Endothelial cell of umbilical vein (primary cell): ENCODE measurements around the gene UQCRC1. TPM values are rescaled to one million over a fixed set of nuclear protein-coding genes. Genes with fewer than 3 reads are reported as not detected.

Source experiments
- BruUV-seq: library from RNA; stranded (reverse); fragments of 400-500 nt; replicated peaks from 2 replicates; lab custom pipeline; 2021; lab: Mats Ljungman, UMichigan
- CTCF ChIA-PET: fragments of 300-600, 350-600 bp; sonication (Branson Sonifier 250); formaldehyde crosslinking; loops from one replicate; lab custom pipeline; 2021; ENCODE audit warnings: antibody characterized with exemption, inconsistent platforms; lab: Charles Lee
- POLR2A ChIA-PET: fragments of 300-600, 350-600 bp; sonication (Branson Sonifier 250); formaldehyde crosslinking; loops from one replicate; lab custom pipeline; 2021; ENCODE audit warnings: antibody characterized with exemption, inconsistent platforms; lab: Charles Lee
- DNase-seq: peaks from one replicate; pipeline ENCODE4 v3.0.0-alpha.2; 2011; ENCODE audit warnings: low read depth, low spot score
- FAIRE-seq: peaks from 2 replicates; lab custom pipeline; 2011; peaks lifted over from hg19 to GRCh38; lab: Jason Lieb, UNC
- H2AFZ ChIP-seq: 2 replicates; pipeline ENCODE4 v1.6.0; 2012; ENCODE audit warnings: low read depth, low read length, control low read depth, inconsistent platforms
- H3K27ac ChIP-seq: 2 replicates; pipeline ENCODE4 v1.5.1; 2011; ENCODE audit warnings: low read depth, mild to moderate bottlenecking, control low read depth, low read length, moderate library complexity; ENCODE audit not compliant: insufficient read depth
- H3K27me3 ChIP-seq, 2 experiments: 2 replicates each; pipeline versions ENCODE4 v1.6.0 to v1.6.1; 2011; ENCODE audit warnings: low read length in 2 of 2, mixed read lengths in 1 of 2; ENCODE audit not compliant: control insufficient read depth in 2 of 2, insufficient read depth in 2 of 2
- H3K36me3 ChIP-seq, 2 experiments: 2 replicates in 1 of 2; 3 replicates in 1 of 2; pipeline ENCODE4 v1.5.1; 2011; ENCODE audit warnings: low read length in 2 of 2, mild to moderate bottlenecking in 1 of 2, moderate library complexity in 1 of 2; ENCODE audit not compliant: control insufficient read depth in 2 of 2, insufficient read depth in 2 of 2; ENCODE audit errors: extremely low read depth in 1 of 2
- H3K4me1 ChIP-seq: 3 replicates; pipeline ENCODE4 v1.5.1; 2011; ENCODE audit warnings: mild to moderate bottlenecking, low read length; ENCODE audit not compliant: control insufficient read depth, insufficient read depth; ENCODE audit errors: extremely low read depth
- H3K4me2 ChIP-seq: 2 replicates; pipeline ENCODE4 v1.6.1; 2011; ENCODE audit warnings: low read length, control low read depth, mixed read lengths; ENCODE audit not compliant: insufficient read depth
- H3K4me3 ChIP-seq, 3 experiments: fragments of 200-600 bp in 1 of 3; sonication (generic), shearing (Covaris generic) in 1 of 3; replicated peaks in 1 of 3; 2 replicates each; pipeline ENCODE4 v1.5.1; 2011 to 2016; ENCODE audit warnings: control low read depth in 3 of 3, low read length in 3 of 3, mild to moderate bottlenecking in 2 of 3, inconsistent platforms in 1 of 3, low read depth in 1 of 3, moderate library complexity in 1 of 3; ENCODE audit not compliant: insufficient read depth in 1 of 3
- H3K79me2 ChIP-seq: 2 replicates; pipeline ENCODE4 v1.6.0; 2012; ENCODE audit warnings: low read length, inconsistent platforms; ENCODE audit not compliant: control insufficient read depth, insufficient read depth
- H3K9ac ChIP-seq: replicated peaks from 2 replicates; pipeline ENCODE3; 2011; ENCODE audit warnings: low read length, control low read depth; ENCODE audit not compliant: insufficient read depth; ENCODE audit errors: extremely low read depth
- H3K9me1 ChIP-seq: replicated peaks from 3 replicates; pipeline ENCODE4 v1.6.0; 2011; ENCODE audit warnings: mild to moderate bottlenecking, low read length; ENCODE audit not compliant: control insufficient read depth, insufficient read depth; ENCODE audit errors: extremely low read depth
- H3K9me3 ChIP-seq: replicated peaks from 2 replicates; pipeline ENCODE4 v1.5.1; 2012; ENCODE audit warnings: low read length, inconsistent platforms; ENCODE audit not compliant: control insufficient read depth, insufficient read depth
- H4K20me1 ChIP-seq: replicated peaks from 2 replicates; pipeline ENCODE3; 2011; ENCODE audit warnings: mild to moderate bottlenecking, low read length; ENCODE audit not compliant: control insufficient read depth, insufficient read depth; ENCODE audit errors: extremely low read depth
- EZH2 ChIP-seq: IDR thresholded peaks from 2 replicates; pipeline ENCODE4 v1.6.1; 2012; ENCODE audit warnings: borderline replicate concordance, low read depth, mild to moderate bottlenecking, moderate library complexity, low read length, inconsistent platforms; ENCODE audit not compliant: severe bottlenecking
- FOS ChIP-seq: IDR thresholded peaks from 2 replicates; pipeline ENCODE4 v1.6.1; 2011; ENCODE audit warnings: mild to moderate bottlenecking, low read length, moderate library complexity, borderline replicate concordance; ENCODE audit not compliant: insufficient read depth
- GATA2 ChIP-seq: IDR thresholded peaks from 2 replicates; pipeline ENCODE4 v1.7.0; 2011; ENCODE audit warnings: low read depth, mild to moderate bottlenecking, moderate library complexity, mixed read lengths, low read length; ENCODE audit not compliant: insufficient read length, insufficient read depth
- JUN ChIP-seq: IDR thresholded peaks from 2 replicates; pipeline ENCODE4 v1.6.1; 2011; ENCODE audit warnings: borderline replicate concordance, low read depth; ENCODE audit not compliant: insufficient read length, insufficient read depth
- MAX ChIP-seq: IDR thresholded peaks from 2 replicates; pipeline ENCODE4 v1.6.1; 2011; ENCODE audit not compliant: insufficient read depth, insufficient read length
- MYC ChIP-seq: IDR thresholded peaks from one replicate; pipeline ENCODE4 v1.6.1; 2011; ENCODE audit warnings: mild to moderate bottlenecking, low read depth, low read length
- POLR2A ChIP-seq: IDR thresholded peaks from 2 replicates; pipeline ENCODE4 v1.6.1; 2012; ENCODE audit warnings: low read depth, mild to moderate bottlenecking, control low read depth, low read length
- POLR2AphosphoS5 ChIP-seq: IDR thresholded peaks from 2 replicates; pipeline ENCODE4 v1.6.1; 2012; ENCODE audit warnings: low read depth, mild to moderate bottlenecking, control low read depth, low read length, moderate library complexity; ENCODE audit not compliant: insufficient read depth
- dilution Hi-C: fragments of 300-500 bp; cut with MboI; formaldehyde crosslinking; loops from one replicate; pipeline ENCODE4 v1.15.0; 2019; ENCODE audit warnings: low sequenced_read_pairs; ENCODE audit not compliant: extremely low pct_ligation_motif_present
- intact Hi-C: fragments of 100-400 bp; cut with micrococcal nuclease; formaldehyde crosslinking; loops from one replicate; pipeline ENCODE4 v1.10.0; 2022
- polyA plus RNA-seq, 4 experiments: library from polyadenylated mRNA; depleted of rRNA in 3 of 4; stranded (reverse) in 3 of 4; unstranded in 1 of 4; fragments of >200 nt; gene quantifications; 2 replicates each; pipeline versions ENCODE4 v1.2.1 to v1.2.3, GENCODE V29; 2011 to 2012; ENCODE audit warnings: missing spikeins in 1 of 4
- total RNA-seq: library from RNA; stranded (reverse); gene quantifications from 2 replicates; pipeline ENCODE4 v1.2.3, GENCODE V29; 2021
- TF ChIP-seq, protein P1 (sequence below), 2 donors: IDR thresholded peaks; 1 replicate in 1 of 2; 2 replicates in 1 of 2; pipeline ENCODE4 v1.5.1; 2011; ENCODE audit warnings: low read length in 2 of 2, mild to moderate bottlenecking in 2 of 2, moderate library complexity in 2 of 2, control low read depth in 1 of 2, inconsistent platforms in 1 of 2, low read depth in 1 of 2; ENCODE audit not compliant: insufficient read depth in 1 of 2; ENCODE audit errors: extremely low read depth in 1 of 2

The UQCRC1 gene
- total and polyA plus RNA-seq, 2 donors (not counting 3 experiments of a cell fraction or from before 2014, with no cell fraction given), result 184 to 427 TPM

- H4K20me1 ChIP-seq, result no peaks in the 10 kb centered on the region
- no peaks in the 10 kb centered on the region for H3K9me3 ChIP-seq
- FAIRE-seq, result peak; percentile 62
- peak overlapping the region; percentile 77 for H2AFZ ChIP-seq
- H3K9ac ChIP-seq, result no peak overlapping the region
- peak; percentile 26 for DNase-seq
- ChIA-PET CTCF (interaction anchor here (1.4 to 6.8 kb wide), 6 partner anchors 12 to 161 kb away, joined by 3 to 38 read pairs (median 4); partner anchors contain the start of genes SLC26A6 and UQCRC1), POLR2A (no interaction called here)
- H3K4me2 ChIP-seq, result no peak overlapping the region
- no peaks in the 10 kb centered on the region for H3K27me3 ChIP-seq
- no peak overlapping the region for H3K4me3 ChIP-seq
- intact Hi-C loops, result no loop called here
- H3K4me1 ChIP-seq, result peaks cover 24% of the 10 kb centered on the region
- BruUV-seq, result no TSS peak
- H3K9me1 ChIP-seq, result no peaks in the 10 kb centered on the region
- no peaks in the 10 kb centered on the region for H3K36me3 ChIP-seq
- no peak overlapping the region for H3K27ac ChIP-seq
- no peaks in the 10 kb centered on the region for H3K79me2 ChIP-seq
- no peak for TF ChIP-seq EZH2
- peak; percentile 13 for TF ChIP-seq FOS
- TF ChIP-seq, protein P1, sequence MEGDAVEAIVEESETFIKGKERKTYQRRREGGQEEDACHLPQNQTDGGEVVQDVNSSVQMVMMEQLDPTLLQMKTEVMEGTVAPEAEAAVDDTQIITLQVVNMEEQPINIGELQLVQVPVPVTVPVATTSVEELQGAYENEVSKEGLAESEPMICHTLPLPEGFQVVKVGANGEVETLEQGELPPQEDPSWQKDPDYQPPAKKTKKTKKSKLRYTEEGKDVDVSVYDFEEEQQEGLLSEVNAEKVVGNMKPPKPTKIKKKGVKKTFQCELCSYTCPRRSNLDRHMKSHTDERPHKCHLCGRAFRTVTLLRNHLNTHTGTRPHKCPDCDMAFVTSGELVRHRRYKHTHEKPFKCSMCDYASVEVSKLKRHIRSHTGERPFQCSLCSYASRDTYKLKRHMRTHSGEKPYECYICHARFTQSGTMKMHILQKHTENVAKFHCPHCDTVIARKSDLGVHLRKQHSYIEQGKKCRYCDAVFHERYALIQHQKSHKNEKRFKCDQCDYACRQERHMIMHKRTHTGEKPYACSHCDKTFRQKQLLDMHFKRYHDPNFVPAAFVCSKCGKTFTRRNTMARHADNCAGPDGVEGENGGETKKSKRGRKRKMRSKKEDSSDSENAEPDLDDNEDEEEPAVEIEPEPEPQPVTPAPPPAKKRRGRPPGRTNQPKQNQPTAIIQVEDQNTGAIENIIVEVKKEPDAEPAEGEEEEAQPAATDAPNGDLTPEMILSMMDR (IDR thresholded peaks at IDR 0.05; ENCODE audit: extremely low read depth in 1 of 2, insufficient read depth in 1 of 2, low read depth in 1 of 2, low read length in 2 of 2), result peak in 1 of 2 donors; percentile 41
- dilution Hi-C loops, result no loop called here
Measured at GRCh38 chr3:48561045-48561736, 48.3 kb downstream of the UQCRC1 start.

- BruUV-seq, result no TSS peak
- Histone ChIP-seq H3K4me2 (no peak overlapping the region), H3K4me1 (peaks cover 24% of the 10 kb centered on the region), H3K4me3 (no peak overlapping the region), H3K36me3 (no peaks in the 10 kb centered on the region), H3K27ac (no peak overlapping the region), H3K9me3 (no peaks in the 10 kb centered on the region), H3K27me3 (no peaks in the 10 kb centered on the region), H3K79me2 (no peaks in the 10 kb centered on the region), H3K9ac (no peak overlapping the region), H2AFZ (peak overlapping the region; percentile 77), H4K20me1 (no peaks in the 10 kb centered on the region), H3K9me1 (no peaks in the 10 kb centered on the region)
- dilution Hi-C loops, result no loop called here
- FAIRE-seq (no peak), DNase-seq (no peak)
- CTCF ChIA-PET, result interaction anchor here (0.7 to 6.8 kb wide), 5 partner anchors 12 to 160 kb away, joined by 3 to 38 read pairs (median 3); no protein-coding TSS in a partner anchor
- intact Hi-C loops, result no loop called here
- POLR2A ChIA-PET, result no interaction called here
- TF ChIP-seq POLR2AphosphoS5, result no peak
- no peak for TF ChIP-seq MYC
- no peak for TF ChIP-seq GATA2
- no peak for TF ChIP-seq EZH2
- TF ChIP-seq POLR2A, result no peak
- no peak for TF ChIP-seq JUN
- TF ChIP-seq FOS, result no peak
- no peak for TF ChIP-seq MAX
- TF ChIP-seq, protein P1 (IDR thresholded peaks at IDR 0.05; ENCODE audit: extremely low read depth in 1 of 2, insufficient read depth in 1 of 2, low read depth in 1 of 2, low read length in 2 of 2), result no peak
Measured at GRCh38 chr3:48560648-48561018, 48.8 kb downstream of the UQCRC1 start.
